ENCODE measurements around the gene RNASEH2B. TPM values are rescaled to one million over a fixed set of nuclear protein-coding genes. Genes with fewer than 3 reads are reported as not detected.

Gene RNASEH2B
- total and polyA plus RNA-seq, 2 donors (not counting 1 experiment from before 2014, with no cell fraction given), result 64.0 to 151 TPM

DNA sequence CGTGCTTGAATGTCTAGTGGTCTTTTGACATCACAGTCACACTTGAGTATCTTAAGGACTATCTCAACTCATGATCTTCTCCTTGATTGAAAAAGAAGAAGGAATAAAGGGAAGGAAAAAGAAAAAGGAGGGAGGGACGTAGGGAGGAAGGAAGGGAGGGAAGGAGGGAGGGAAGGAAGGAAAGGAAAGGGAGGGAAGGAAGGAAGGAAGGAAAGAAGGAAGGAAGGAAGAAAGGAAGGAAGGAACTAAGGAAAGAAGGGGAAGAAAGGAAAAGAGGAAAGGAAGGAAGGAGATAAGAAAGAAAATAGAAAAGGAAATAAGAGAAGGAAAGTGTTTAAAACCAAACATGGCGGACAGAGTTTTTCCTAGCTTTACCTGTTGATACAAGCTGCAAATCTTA, 64.7 kb downstream of the RNASEH2B start:
- peaks cover 2 to 40% of the 10 kb centered on the region in 2 experiments for H3K36me3 ChIP-seq (replicated peaks in 1 of 2; ENCODE audit: control extremely low read depth in 1 of 2, control insufficient read depth in 1 of 2, extremely low read depth in 1 of 2, insufficient read depth in 2 of 2, low read length in 1 of 2)
- no peak overlapping the region for H3K27ac Mint-ChIP-seq

DNA sequence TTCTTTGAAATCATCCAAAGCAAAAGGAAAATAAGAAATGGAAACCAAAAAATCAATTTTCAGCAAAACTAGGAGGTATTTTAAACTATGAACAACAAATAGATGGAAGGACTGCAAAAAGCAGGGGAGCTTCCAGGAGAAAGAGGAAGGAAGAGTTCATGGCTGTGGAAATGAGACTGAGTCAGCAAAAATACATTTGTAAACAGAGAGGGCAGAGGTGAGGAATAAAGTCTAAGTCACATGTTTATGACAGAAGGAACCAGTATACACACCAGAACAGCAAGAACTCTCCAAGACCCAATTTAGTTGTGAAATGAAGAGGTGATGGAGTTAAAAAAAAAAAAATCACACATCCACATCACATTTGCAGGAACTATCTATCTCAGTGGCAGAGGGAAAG, 69.6 kb downstream of the RNASEH2B start:
- Mint-ChIP-seq H3K4me3 (no peak overlapping the region), H3K27me3 (no peaks in the 10 kb centered on the region), H3K4me1 (no peaks in the 10 kb centered on the region), H3K9me3 (ENCODE audit: insufficient read depth) (no peaks in the 10 kb centered on the region), H3K27ac (no peak overlapping the region)
- Histone ChIP-seq H3K4me2 (replicated peaks; ENCODE audit: low read depth, low read length, poor library complexity, severe bottlenecking) (no peak overlapping the region), H3K27me3 (replicated peaks in 1 of 4; ENCODE audit: control extremely low read depth in 1 of 4, control insufficient read depth in 3 of 4, insufficient read depth in 4 of 4, low read length in 3 of 4) (no peaks in the 10 kb centered on the region), H4K20me1 (ENCODE audit: control insufficient read depth, insufficient read depth, low read length, poor library complexity, severe bottlenecking) (no peaks in the 10 kb centered on the region), H3K36me3 (replicated peaks in 1 of 2; ENCODE audit: control extremely low read depth in 1 of 2, control insufficient read depth in 1 of 2, extremely low read depth in 1 of 2, insufficient read depth in 2 of 2, low read length in 1 of 2) (peaks cover 0 to 12% of the 10 kb centered on the region in 2 experiments), H3K4me1 (ENCODE audit: control insufficient read depth in 2 of 2, insufficient read depth in 2 of 2, low read length in 2 of 2) (no peaks in the 10 kb centered on the region), H2AFZ (ENCODE audit: insufficient read depth, low read depth, low read length, poor library complexity, severe bottlenecking) (no peak overlapping the region), H3K9me3 (ENCODE audit: control extremely low read depth in 1 of 3, control insufficient read depth in 2 of 3, insufficient read depth in 1 of 3, low read length in 2 of 3) (no peaks in the 10 kb centered on the region), H3K79me2 (ENCODE audit: control insufficient read depth, insufficient read depth, low read length) (no peaks in the 10 kb centered on the region), H3K9ac (ENCODE audit: low read length) (no peak overlapping the region), H3K27ac (ENCODE audit: low read length in 2 of 2) (no peak overlapping the region), H3K4me3 (ENCODE audit: control extremely low read depth in 1 of 5, extremely low read depth in 1 of 5, insufficient read depth in 1 of 5, low read depth in 2 of 5, low read length in 4 of 5) (no peak overlapping the region)
- ChIA-PET CTCF (interaction anchor here (0.7 to 0.9 kb wide), 2 partner anchors 90 to 1689 kb away, joined by 3 read pairs; no protein-coding TSS in a partner anchor), POLR2A (no interaction called here)
- TF ChIP-seq, protein P1, sequence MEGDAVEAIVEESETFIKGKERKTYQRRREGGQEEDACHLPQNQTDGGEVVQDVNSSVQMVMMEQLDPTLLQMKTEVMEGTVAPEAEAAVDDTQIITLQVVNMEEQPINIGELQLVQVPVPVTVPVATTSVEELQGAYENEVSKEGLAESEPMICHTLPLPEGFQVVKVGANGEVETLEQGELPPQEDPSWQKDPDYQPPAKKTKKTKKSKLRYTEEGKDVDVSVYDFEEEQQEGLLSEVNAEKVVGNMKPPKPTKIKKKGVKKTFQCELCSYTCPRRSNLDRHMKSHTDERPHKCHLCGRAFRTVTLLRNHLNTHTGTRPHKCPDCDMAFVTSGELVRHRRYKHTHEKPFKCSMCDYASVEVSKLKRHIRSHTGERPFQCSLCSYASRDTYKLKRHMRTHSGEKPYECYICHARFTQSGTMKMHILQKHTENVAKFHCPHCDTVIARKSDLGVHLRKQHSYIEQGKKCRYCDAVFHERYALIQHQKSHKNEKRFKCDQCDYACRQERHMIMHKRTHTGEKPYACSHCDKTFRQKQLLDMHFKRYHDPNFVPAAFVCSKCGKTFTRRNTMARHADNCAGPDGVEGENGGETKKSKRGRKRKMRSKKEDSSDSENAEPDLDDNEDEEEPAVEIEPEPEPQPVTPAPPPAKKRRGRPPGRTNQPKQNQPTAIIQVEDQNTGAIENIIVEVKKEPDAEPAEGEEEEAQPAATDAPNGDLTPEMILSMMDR (IDR thresholded peaks at IDR 0.05), result no peak
- TF ChIP-seq EZH2 (IDR thresholded peaks at IDR 0.05; ENCODE audit: borderline replicate concordance, insufficient read depth, low read depth, low read length, poor library complexity, severe bottlenecking), result no peak
- no peak for DNase-seq
- intact Hi-C loops (cut with micrococcal nuclease), result no loop called here
- no peak for ATAC-seq (ENCODE audit: low read depth)

More for the DNA sequence above, 64.7 kb downstream of the RNASEH2B start:
- CTCF ChIA-PET, result no interaction called here
- no peaks in the 10 kb centered on the region for H3K79me2 ChIP-seq (ENCODE audit: control insufficient read depth, insufficient read depth, low read length)
- no peak overlapping the region for H3K4me2 ChIP-seq (replicated peaks; ENCODE audit: low read depth, low read length, poor library complexity, severe bottlenecking)
- H4K20me1 ChIP-seq (ENCODE audit: control insufficient read depth, insufficient read depth, low read length, poor library complexity, severe bottlenecking), result no peaks in the 10 kb centered on the region
- H3K4me1 ChIP-seq (ENCODE audit: control insufficient read depth in 2 of 2, insufficient read depth in 2 of 2, low read length in 2 of 2), result no peaks in the 10 kb centered on the region
- ATAC-seq (ENCODE audit: low read depth), result no peak
- no peak overlapping the region for H2AFZ ChIP-seq (ENCODE audit: insufficient read depth, low read depth, low read length, poor library complexity, severe bottlenecking)
- H3K27ac ChIP-seq (ENCODE audit: low read length in 2 of 2), result no peak overlapping the region
- H3K9me3 ChIP-seq (ENCODE audit: control extremely low read depth in 1 of 3, control insufficient read depth in 2 of 3, insufficient read depth in 1 of 3, low read length in 2 of 3), result no peaks in the 10 kb centered on the region
- no peaks in the 10 kb centered on the region for H3K27me3 ChIP-seq (replicated peaks in 1 of 4; ENCODE audit: control extremely low read depth in 1 of 4, control insufficient read depth in 3 of 4, insufficient read depth in 4 of 4, low read length in 3 of 4)
- DNase-seq, result no peak
- intact Hi-C loops (cut with micrococcal nuclease), result no loop called here
- H3K4me3 Mint-ChIP-seq, result no peak overlapping the region
- H3K27me3 Mint-ChIP-seq, result no peaks in the 10 kb centered on the region
- no peak overlapping the region for H3K9ac ChIP-seq (ENCODE audit: low read length)
- WGBS (ENCODE audit: insufficient coverage), result 93% methylated on average over 2 of the region's 3 CpGs
- no peak for TF ChIP-seq EZH2 (IDR thresholded peaks at IDR 0.05; ENCODE audit: borderline replicate concordance, insufficient read depth, low read depth, low read length, poor library complexity, severe bottlenecking)
- TF ChIP-seq, protein P1 (IDR thresholded peaks at IDR 0.05), result no peak
- no peak overlapping the region for H3K4me3 ChIP-seq (ENCODE audit: control extremely low read depth in 1 of 5, extremely low read depth in 1 of 5, insufficient read depth in 1 of 5, low read depth in 2 of 5, low read length in 4 of 5)
- POLR2A ChIA-PET, result no interaction called here
- no peaks in the 10 kb centered on the region for H3K9me3 Mint-ChIP-seq (ENCODE audit: insufficient read depth)
- H3K4me1 Mint-ChIP-seq, result no peaks in the 10 kb centered on the region
